GM23338 (cell line): Measurements from ENCODE around the gene RFX2. TPM values are rescaled to one million over a fixed set of nuclear protein-coding genes. Genes with fewer than 3 reads are reported as not detected.

Experiments
- ATAC-seq: fragments of 200-7000 bp; cut with Tn5 transposase; 3 replicates; pipeline ENCODE4 v1.9.1; 2020
- DNase-seq: peaks from one replicate; pipeline ENCODE4 v3.0.0-alpha.2; 2015; ENCODE audit warnings: low spot score
- H2AFZ ChIP-seq: fragments of 200-600 bp; sonication (generic); 2 replicates; pipeline ENCODE4 v1.8.0; 2016; ENCODE audit warnings: antibody characterized with exemption, mild to moderate bottlenecking, moderate library complexity
- H3F3A ChIP-seq: fragments of 200-600 bp; sonication (generic); replicated peaks from 2 replicates; pipeline ENCODE4 v1.8.0; 2017; ENCODE audit warnings: antibody characterized with exemption, mixed run types, low read depth
- H3K27ac ChIP-seq: fragments of 200-600 bp; sonication (generic); 2 replicates; pipeline ENCODE4 v1.6.1; 2016; ENCODE audit warnings: low read depth
- H3K27me3 ChIP-seq: fragments of 200-600 bp; sonication (generic); 2 replicates; pipeline ENCODE4 v1.8.0; 2016; ENCODE audit warnings: mild to moderate bottlenecking, mixed run types, moderate library complexity; ENCODE audit not compliant: insufficient read depth
- H3K36me3 ChIP-seq: fragments of 200-600 bp; sonication (generic); 2 replicates; pipeline ENCODE4 v1.8.0; 2016; ENCODE audit warnings: mild to moderate bottlenecking; ENCODE audit not compliant: insufficient read depth
- H3K4me1 ChIP-seq: fragments of 200-600 bp; sonication (generic); 2 replicates; pipeline ENCODE4 v1.8.0; 2016; ENCODE audit warnings: mild to moderate bottlenecking, moderate library complexity; ENCODE audit not compliant: insufficient read depth
- H3K4me2 ChIP-seq: fragments of 200-600 bp; sonication (generic); 2 replicates; pipeline ENCODE4 v1.7.1; 2017; ENCODE audit warnings: mixed run types
- H3K4me3 ChIP-seq: fragments of 200-600 bp; sonication (generic); 2 replicates; pipeline ENCODE4 v1.6.1; 2016; ENCODE audit warnings: mixed run types
- H3K79me2 ChIP-seq: fragments of 200-600 bp; sonication (generic); replicated peaks from 2 replicates; pipeline ENCODE4 v1.8.0; 2017; ENCODE audit warnings: mild to moderate bottlenecking; ENCODE audit not compliant: insufficient read depth
- H3K9me2 ChIP-seq: fragments of 200-600 bp; sonication (generic); 2 replicates; pipeline ENCODE4 v1.8.0; 2017; ENCODE audit not compliant: insufficient read depth
- H4K20me1 ChIP-seq: fragments of 200-600 bp; sonication (generic); replicated peaks from 2 replicates; pipeline ENCODE4 v1.8.0; 2017; ENCODE audit warnings: mild to moderate bottlenecking; ENCODE audit not compliant: insufficient read depth
- H3K27ac Mint-ChIP-seq: 2 replicates; pipeline ENCODE4 v1.8.0; 2020; ENCODE audit warnings: inconsistent platforms, mild to moderate bottlenecking, moderate library complexity, mixed read lengths
- H3K27me3 Mint-ChIP-seq: 3 replicates; pipeline ENCODE4 v1.8.0; 2022; ENCODE audit warnings: low read depth, mild to moderate bottlenecking, moderate library complexity, mixed read lengths, inconsistent platforms; ENCODE audit not compliant: insufficient read depth, poor library complexity
- H3K36me3 Mint-ChIP-seq: 3 replicates; pipeline ENCODE4 v1.8.0; 2021; ENCODE audit warnings: low read depth, mild to moderate bottlenecking, inconsistent platforms, moderate library complexity, mixed read lengths
- H3K4me1 Mint-ChIP-seq: 3 replicates; pipeline ENCODE4 v1.8.0; 2020; ENCODE audit warnings: mild to moderate bottlenecking, inconsistent platforms, mixed read lengths
- H3K4me3 Mint-ChIP-seq: 3 replicates; pipeline ENCODE4 v1.8.0; 2021; ENCODE audit warnings: moderate library complexity, mild to moderate bottlenecking, inconsistent platforms, mixed read lengths
- H3K9me3 Mint-ChIP-seq: 3 replicates; pipeline ENCODE4 v1.8.0; 2020; ENCODE audit warnings: moderate library complexity, mild to moderate bottlenecking, inconsistent platforms, mixed read lengths
- CREB1 ChIP-seq: fragments of 250-450 bp; sonication (Bioruptor Pico); IDR thresholded peaks from 2 replicates; pipeline ENCODE4 v1.5.0; 2020; ENCODE audit warnings: low read depth, mild to moderate bottlenecking, moderate library complexity
- CTCF ChIP-seq, 2 experiments: fragments of 200-600 bp in 1 of 2; sonication (generic) in 1 of 2; conservative IDR thresholded peaks; 2 replicates each; pipeline versions ENCODE4 v1.5.1 to v1.6.1; 2016 to 2017; ENCODE audit warnings: antibody characterized with exemption in 2 of 2, low read depth in 2 of 2, mild to moderate bottlenecking in 2 of 2, moderate library complexity in 1 of 2
- ETS1 ChIP-seq: IDR thresholded peaks from 2 replicates; pipeline ENCODE4 v1.6.1; 2016; ENCODE audit warnings: antibody characterized with exemption
- EZH2 ChIP-seq: fragments of 200-600 bp; sonication (generic); IDR thresholded peaks from one replicate; pipeline ENCODE4 v1.8.0; 2017; ENCODE audit warnings: antibody characterized with exemption, mild to moderate bottlenecking, low read depth; ENCODE audit not compliant: unreplicated experiment
- EZH2phosphoT487 ChIP-seq: fragments of 200-600 bp; sonication (generic); IDR thresholded peaks from one replicate; pipeline ENCODE4 v1.8.1; 2018; ENCODE audit warnings: antibody characterized with exemption; ENCODE audit not compliant: unreplicated experiment
- JUNB ChIP-seq: IDR thresholded peaks from one replicate; pipeline ENCODE4 v1.6.1; 2016; ENCODE audit warnings: antibody characterized with exemption; ENCODE audit not compliant: unreplicated experiment
- NANOG ChIP-seq: IDR thresholded peaks from 2 replicates; pipeline ENCODE4 v1.6.1; 2016; ENCODE audit warnings: antibody characterized with exemption, borderline replicate concordance
- POLR2AphosphoS5 ChIP-seq: IDR thresholded peaks from 2 replicates; pipeline ENCODE4 v1.6.1; 2016; ENCODE audit warnings: antibody characterized with exemption, low read depth
- REST ChIP-seq: IDR thresholded peaks from one replicate; pipeline ENCODE4 v1.6.1; 2018; ENCODE audit warnings: antibody characterized with exemption; ENCODE audit not compliant: unreplicated experiment
- STAT1 ChIP-seq: IDR thresholded peaks from one replicate; pipeline ENCODE4 v1.6.1; 2016; ENCODE audit warnings: antibody characterized with exemption; ENCODE audit not compliant: unreplicated experiment
- ZNF114 ChIP-seq: fragments of 250-450 bp; sonication (Bioruptor Pico); IDR thresholded peaks from 2 replicates; pipeline ENCODE4 v1.5.0; 2020; ENCODE audit warnings: mild to moderate bottlenecking, moderate library complexity
- ZNF331 ChIP-seq: fragments of 250-450 bp; sonication (Bioruptor Pico); IDR thresholded peaks from 2 replicates; pipeline ENCODE4 v1.5.0; 2020; ENCODE audit warnings: low read depth, mild to moderate bottlenecking, moderate library complexity
- ZNF462 ChIP-seq: fragments of 250-450 bp; sonication (Bioruptor Pico); IDR thresholded peaks from 2 replicates; pipeline ENCODE4 v1.5.0; 2020; ENCODE audit warnings: mild to moderate bottlenecking, moderate library complexity
- polyA plus RNA-seq: library from polyadenylated mRNA; unstranded; fragments of >200 nt; fragmentation: Nextera tagmentation; extraction: Ambion mirVana; gene quantifications from 2 replicates; pipeline ENCODE4 v1.2.1, GENCODE V29; 2016
- total RNA-seq: library from RNA; depleted of rRNA; stranded (reverse); fragments of >200 nt; shearing (Covaris generic); gene quantifications from 2 replicates; pipeline ENCODE4 v1.2.3, GENCODE V29; 2014

RFX2 gene
- total and polyA plus RNA-seq, 2 experiments from 2014 or later, result 4.6 to 13.0 TPM

- Histone ChIP-seq H3K79me2 (no peaks in the 10 kb centered on the region), H3K36me3 (no peaks in the 10 kb centered on the region), H3F3A (no peaks in the 10 kb centered on the region), H3K27me3 (no peaks in the 10 kb centered on the region), H3K4me2 (no peak overlapping the region), H3K27ac (no peak overlapping the region), H4K20me1 (no peaks in the 10 kb centered on the region), H3K4me1 (no peaks in the 10 kb centered on the region; the same call in 1 of the 2 replicates), H2AFZ (no peak overlapping the region), H3K9me2 (no peaks in the 10 kb centered on the region; the same call in 1 of the 2 replicates), H3K4me3 (no peak overlapping the region)
- DNase-seq (no peak), ATAC-seq (no peak)
- Mint-ChIP-seq H3K36me3 (peaks cover 11% of the 10 kb centered on the region), H3K4me3 (no peak overlapping the region), H3K27ac (no peak overlapping the region), H3K27me3 (peaks cover 6% of the 10 kb centered on the region), H3K9me3 (peaks cover 59% of the 10 kb centered on the region), H3K4me1 (no peaks in the 10 kb centered on the region)
- no peak for TF ChIP-seq ZNF114
- TF ChIP-seq ZNF331 (CRISPR knock-in tag), result no peak
- TF ChIP-seq EZH2phosphoT487, result no peak
- no peak for TF ChIP-seq STAT1
- TF ChIP-seq ETS1, result no peak
- no peak for TF ChIP-seq NANOG
- TF ChIP-seq CTCF (conservative IDR thresholded peaks at IDR 0.05; ENCODE audit: low read depth in 2 of 2), result no peak
- no peak for TF ChIP-seq ZNF462
- no peak for TF ChIP-seq EZH2
- TF ChIP-seq JUNB, result no peak
- no peak for TF ChIP-seq POLR2AphosphoS5
- no peak for TF ChIP-seq CREB1 (CRISPR knock-in tag)
- TF ChIP-seq REST, result no peak
These were observed 28.2 kb upstream of the RFX2 start for GRCh38 chr19:6138511-6138910.
